OCI-LY1 (cell line): ENCODE measurements around the gene EML6.

Experiments
- H2AFZ ChIP-seq: fragments of 200-600 bp; sonication (generic), shearing (Covaris generic); 2 replicates; pipeline ENCODE4 v1.6.0; 2014; ENCODE audit warnings: antibody characterized with exemption, mild to moderate bottlenecking, low read length
- H3F3A ChIP-seq: fragments of 200-600 bp; sonication (generic), shearing (Covaris generic); 2 replicates; pipeline ENCODE4 v1.6.0; 2014; ENCODE audit warnings: mild to moderate bottlenecking, antibody characterized with exemption, low read length, moderate library complexity; ENCODE audit not compliant: insufficient read depth
- H3K27ac ChIP-seq: fragments of 200-600 bp; sonication (generic); 2 replicates; pipeline ENCODE4 v1.5.1; 2014; ENCODE audit warnings: low read length, mixed run types, mild to moderate bottlenecking, low read depth; ENCODE audit not compliant: poor library complexity, severe bottlenecking
- H3K27me3 ChIP-seq: fragments of 200-600 bp; sonication (generic); 2 replicates; pipeline ENCODE4 v1.6.0; 2014; ENCODE audit warnings: antibody characterized with exemption, mild to moderate bottlenecking, low read length, moderate library complexity; ENCODE audit not compliant: insufficient read depth
- H3K36me3 ChIP-seq: fragments of 200-600 bp; sonication (generic); 2 replicates; pipeline ENCODE4 v1.6.1; 2014; ENCODE audit warnings: mild to moderate bottlenecking, antibody characterized with exemption, low read length, moderate library complexity, mixed read lengths; ENCODE audit not compliant: insufficient read depth
- H3K4me1 ChIP-seq: fragments of 200-600 bp; sonication (generic); 2 replicates; pipeline ENCODE4 v1.5.1; 2014; ENCODE audit warnings: mild to moderate bottlenecking, low read length, moderate library complexity; ENCODE audit not compliant: insufficient read depth, severe bottlenecking
- H3K4me2 ChIP-seq: fragments of 200-600 bp; sonication (generic), shearing (Covaris generic); 2 replicates; pipeline ENCODE4 v1.6.1; 2014; ENCODE audit warnings: low read length
- H3K4me3 ChIP-seq: fragments of 200-600 bp; sonication (generic); 2 replicates; pipeline ENCODE4 v1.5.1; 2014; ENCODE audit warnings: low read length, low read depth, mild to moderate bottlenecking, mixed read lengths; ENCODE audit not compliant: poor library complexity, severe bottlenecking
- H3K79me2 ChIP-seq: fragments of 200-600 bp; shearing (Covaris generic); 2 replicates; pipeline ENCODE4 v1.6.1; 2016; ENCODE audit warnings: mixed run types, low read length, mixed read lengths; ENCODE audit not compliant: insufficient read depth
- H3K9ac ChIP-seq: fragments of 200-600 bp; sonication (generic), shearing (Covaris generic); 2 replicates; pipeline ENCODE4 v1.6.1; 2014; ENCODE audit warnings: mild to moderate bottlenecking, low read length, mixed read lengths
- H3K9me2 ChIP-seq: fragments of 200-600 bp; sonication (generic), shearing (Covaris generic); 2 replicates; pipeline ENCODE4 v1.6.1; 2014; ENCODE audit warnings: low read depth, mild to moderate bottlenecking, low read length, mixed read lengths
- H3K9me3 ChIP-seq: fragments of 200-600 bp; shearing (Covaris generic); 2 replicates; pipeline ENCODE4 v1.6.1; 2014; ENCODE audit warnings: low read length, mixed read lengths
- H4K20me1 ChIP-seq: fragments of 200-600 bp; sonication (generic), shearing (Covaris generic); 2 replicates; pipeline ENCODE4 v1.6.0; 2016; ENCODE audit warnings: mild to moderate bottlenecking, low read length; ENCODE audit not compliant: insufficient read depth
- CTCF ChIP-seq: fragments of 200-600 bp; sonication (generic), shearing (Covaris generic); IDR thresholded peaks from 2 replicates; pipeline ENCODE4 v1.5.1; 2017; ENCODE audit warnings: mild to moderate bottlenecking, antibody characterized with exemption, low read length, moderate library complexity, mixed read lengths
- EZH2 ChIP-seq: fragments of 200-600 bp; sonication (generic), shearing (Covaris generic); IDR thresholded peaks from 2 replicates; pipeline ENCODE4 v1.8.0; 2017; ENCODE audit warnings: borderline replicate concordance, mixed run types, mild to moderate bottlenecking, antibody characterized with exemption, low read length, moderate library complexity, mixed read lengths

The EML6 gene

GRCh38 chr2:54879598-54880332 is 156.3 kb downstream of the EML6 start:
- Histone ChIP-seq H3K79me2 (no peaks in the 10 kb centered on the region), H3F3A (no peaks in the 10 kb centered on the region), H2AFZ (no peak overlapping the region), H3K9me3 (no peaks in the 10 kb centered on the region), H3K27ac (no peak overlapping the region), H3K4me2 (no peak overlapping the region), H4K20me1 (no peaks in the 10 kb centered on the region), H3K9me2 (no peaks in the 10 kb centered on the region), H3K27me3 (no peaks in the 10 kb centered on the region), H3K4me1 (no peaks in the 10 kb centered on the region), H3K36me3 (peaks cover 83% of the 10 kb centered on the region), H3K9ac (no peak overlapping the region), H3K4me3 (no peak overlapping the region)
- TF ChIP-seq EZH2 (no peak), CTCF (no peak)

GRCh38 chr2:54880428-54880827 is 157.0 kb downstream of the EML6 start:
- no peak overlapping the region for H3K4me2 ChIP-seq
- no peak overlapping the region for H3K4me3 ChIP-seq
- no peaks in the 10 kb centered on the region for H3F3A ChIP-seq
- no peaks in the 10 kb centered on the region for H3K9me3 ChIP-seq
- no peaks in the 10 kb centered on the region for H3K79me2 ChIP-seq
- no peaks in the 10 kb centered on the region for H3K27me3 ChIP-seq
- H4K20me1 ChIP-seq = no peaks in the 10 kb centered on the region
- no peaks in the 10 kb centered on the region for H3K9me2 ChIP-seq
- H3K9ac ChIP-seq = no peak overlapping the region
- TF ChIP-seq EZH2 = no peak
- TF ChIP-seq CTCF = no peak
- no peaks in the 10 kb centered on the region for H3K4me1 ChIP-seq
- no peak overlapping the region for H2AFZ ChIP-seq
- H3K27ac ChIP-seq = no peak overlapping the region
- peaks cover 78% of the 10 kb centered on the region for H3K36me3 ChIP-seq

GRCh38 chr2:54881759-54882158 is 158.3 kb downstream of the EML6 start:
- Histone ChIP-seq H3F3A (no peaks in the 10 kb centered on the region), H3K36me3 (peaks cover 66% of the 10 kb centered on the region), H3K9me2 (no peaks in the 10 kb centered on the region), H3K4me2 (no peak overlapping the region), H3K27ac (no peak overlapping the region), H2AFZ (no peak overlapping the region), H3K9ac (no peak overlapping the region), H3K79me2 (no peaks in the 10 kb centered on the region), H4K20me1 (no peaks in the 10 kb centered on the region), H3K4me3 (no peak overlapping the region), H3K9me3 (no peaks in the 10 kb centered on the region), H3K27me3 (no peaks in the 10 kb centered on the region), H3K4me1 (no peaks in the 10 kb centered on the region)
- TF ChIP-seq EZH2 (no peak), CTCF (no peak)
